Panc1 (cell line): ENCODE measurements around the gene DEGS2. TPM values are rescaled to one million over a fixed set of nuclear protein-coding genes. Genes with fewer than 3 reads are reported as not detected.

ENCODE experiments used
- ATAC-seq: fragments of 200-7000 bp; cut with Tn5 transposase; 2 replicates; pipeline ENCODE4 v1.9.1; 2020; ENCODE audit warnings: mild to moderate bottlenecking, moderate library complexity
- BruUV-seq: library from RNA; stranded (reverse); fragments of 400-500 nt; replicated peaks from 2 replicates; lab custom pipeline; 2021; lab: Mats Ljungman, UMichigan
- CTCF ChIA-PET: fragments of 300-600 bp; sonication (Branson Sonifier 250); formaldehyde crosslinking; loops from one replicate; lab custom pipeline; 2022; ENCODE audit warnings: antibody characterized with exemption; lab: Charles Lee
- POLR2A ChIA-PET: fragments of 300-600 bp; sonication (Branson Sonifier 250); formaldehyde crosslinking; loops from one replicate; lab custom pipeline; 2022; ENCODE audit warnings: antibody characterized with exemption; lab: Charles Lee
- DNase-seq: peaks from one replicate; pipeline ENCODE4 v3.0.0-alpha.2; 2010; ENCODE audit warnings: low read depth, low spot score
- H3K27ac ChIP-seq: 2 replicates; pipeline ENCODE4 v1.5.1; 2011; ENCODE audit warnings: mild to moderate bottlenecking, low read length, inconsistent platforms
- H3K27me3 ChIP-seq: fragments of 200-500 bp; sonication (Bioruptor generic); 2 replicates; pipeline ENCODE4 v1.6.0; 2014; ENCODE audit warnings: low read length, inconsistent platforms; ENCODE audit not compliant: control insufficient read depth, insufficient read depth
- H3K36me3 ChIP-seq: fragments of 200-500 bp; sonication (Bioruptor generic); 2 replicates; pipeline ENCODE4 v1.5.1; 2014; ENCODE audit warnings: inconsistent platforms, mild to moderate bottlenecking, low read length, moderate library complexity; ENCODE audit not compliant: control insufficient read depth, insufficient read depth
- H3K4me1 ChIP-seq: 2 replicates; pipeline ENCODE4 v1.5.1; 2011; ENCODE audit warnings: inconsistent platforms, mild to moderate bottlenecking, low read length, moderate library complexity; ENCODE audit not compliant: control insufficient read depth, insufficient read depth
- H3K4me3 ChIP-seq, 2 experiments: 2 replicates each; pipeline ENCODE4 v1.5.1; 2011 to 2012; ENCODE audit warnings: low read depth in 2 of 2, low read length in 2 of 2, mild to moderate bottlenecking in 2 of 2, inconsistent platforms in 1 of 2, moderate library complexity in 1 of 2
- H3K9me3 ChIP-seq: fragments of 200-500 bp; sonication (Bioruptor generic); 2 replicates; pipeline ENCODE4 v1.5.1; 2014; ENCODE audit warnings: low read depth, mild to moderate bottlenecking, inconsistent platforms, low read length, moderate library complexity; ENCODE audit not compliant: control insufficient read depth, insufficient read depth
- POLR2AphosphoS5 ChIP-seq: IDR thresholded peaks from 2 replicates; pipeline ENCODE4 v1.6.1; 2012; ENCODE audit warnings: mild to moderate bottlenecking, low read depth, low read length, moderate library complexity
- SIN3A ChIP-seq: IDR thresholded peaks from 2 replicates; pipeline ENCODE4 v1.6.1; 2012; ENCODE audit warnings: low read depth, mild to moderate bottlenecking, low read length, moderate library complexity, borderline replicate concordance; ENCODE audit not compliant: insufficient read depth
- TCF7L2 ChIP-seq: IDR thresholded peaks from 2 replicates; pipeline ENCODE4 v1.6.1; 2011; ENCODE audit warnings: mild to moderate bottlenecking, low read depth, low read length, inconsistent platforms
- in situ Hi-C: cut with HindIII; loops from 2 replicates; pipeline ENCODE4 v1.10.0; 2016; ENCODE audit warnings: low sequenced_read_pairs, low pct_unique_long_range_greater_than_20kb
- intact Hi-C: fragments of 100-400 bp; cut with micrococcal nuclease; formaldehyde crosslinking; loops from one replicate; pipeline ENCODE4 v1.10.0; 2022; ENCODE audit not compliant: unreplicated experiment
- total RNA-seq: library from RNA; stranded (reverse); gene quantifications from one replicate; pipeline ENCODE4 v1.2.1, GENCODE V29; 2021; ENCODE audit not compliant: unreplicated experiment
- TF ChIP-seq, protein P1 (sequence below), 2 experiments: IDR thresholded peaks; 2 replicates each; pipeline ENCODE4 v1.6.1; 2011 to 2012; ENCODE audit warnings: low read depth in 2 of 2, control low read depth in 1 of 2, low read length in 1 of 2, mild to moderate bottlenecking in 1 of 2, moderate library complexity in 1 of 2; ENCODE audit not compliant: insufficient read depth in 1 of 2
- TF ChIP-seq, protein P2 (sequence below): fragments of 450-650 bp; IDR thresholded peaks from 2 replicates; pipeline ENCODE4 v1.5.1; 2017; ENCODE audit warnings: mild to moderate bottlenecking

Gene DEGS2
- total RNA-seq, 1 experiment from 2014 or later = 4.9 TPM

DNA sequence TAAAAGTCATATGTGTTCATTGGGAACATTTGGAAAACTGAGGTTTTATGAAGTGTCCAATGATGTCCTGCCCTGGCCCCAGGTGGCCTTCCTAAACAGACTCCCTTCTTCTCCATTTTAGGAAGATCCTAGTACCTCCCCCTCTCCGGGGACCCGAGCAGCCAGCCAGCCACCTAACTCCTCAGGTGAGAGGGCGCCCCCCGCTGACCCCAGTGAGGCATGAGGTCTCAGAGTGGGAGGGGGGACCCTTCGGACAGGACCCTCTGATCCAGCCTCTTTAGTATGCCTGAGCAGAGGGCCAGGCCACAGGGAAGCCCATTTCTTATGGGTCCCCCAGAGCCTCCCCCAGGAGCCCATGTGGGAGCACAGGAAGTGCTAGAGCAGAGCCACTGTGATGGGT lies 23.7 kb downstream of the DEGS2 start:
- BruUV-seq = no TSS peak
- intact Hi-C loops = no loop called here
- no peak for DNase-seq
- Histone ChIP-seq H3K36me3 (no peaks in the 10 kb centered on the region), H3K4me3 (no peak overlapping the region), H3K27me3 (no peaks in the 10 kb centered on the region), H3K9me3 (no peaks in the 10 kb centered on the region), H3K4me1 (no peaks in the 10 kb centered on the region), H3K27ac (no peak overlapping the region)
- TF ChIP-seq TCF7L2 (no peak), POLR2AphosphoS5 (no peak)
- TF ChIP-seq, protein P1, sequence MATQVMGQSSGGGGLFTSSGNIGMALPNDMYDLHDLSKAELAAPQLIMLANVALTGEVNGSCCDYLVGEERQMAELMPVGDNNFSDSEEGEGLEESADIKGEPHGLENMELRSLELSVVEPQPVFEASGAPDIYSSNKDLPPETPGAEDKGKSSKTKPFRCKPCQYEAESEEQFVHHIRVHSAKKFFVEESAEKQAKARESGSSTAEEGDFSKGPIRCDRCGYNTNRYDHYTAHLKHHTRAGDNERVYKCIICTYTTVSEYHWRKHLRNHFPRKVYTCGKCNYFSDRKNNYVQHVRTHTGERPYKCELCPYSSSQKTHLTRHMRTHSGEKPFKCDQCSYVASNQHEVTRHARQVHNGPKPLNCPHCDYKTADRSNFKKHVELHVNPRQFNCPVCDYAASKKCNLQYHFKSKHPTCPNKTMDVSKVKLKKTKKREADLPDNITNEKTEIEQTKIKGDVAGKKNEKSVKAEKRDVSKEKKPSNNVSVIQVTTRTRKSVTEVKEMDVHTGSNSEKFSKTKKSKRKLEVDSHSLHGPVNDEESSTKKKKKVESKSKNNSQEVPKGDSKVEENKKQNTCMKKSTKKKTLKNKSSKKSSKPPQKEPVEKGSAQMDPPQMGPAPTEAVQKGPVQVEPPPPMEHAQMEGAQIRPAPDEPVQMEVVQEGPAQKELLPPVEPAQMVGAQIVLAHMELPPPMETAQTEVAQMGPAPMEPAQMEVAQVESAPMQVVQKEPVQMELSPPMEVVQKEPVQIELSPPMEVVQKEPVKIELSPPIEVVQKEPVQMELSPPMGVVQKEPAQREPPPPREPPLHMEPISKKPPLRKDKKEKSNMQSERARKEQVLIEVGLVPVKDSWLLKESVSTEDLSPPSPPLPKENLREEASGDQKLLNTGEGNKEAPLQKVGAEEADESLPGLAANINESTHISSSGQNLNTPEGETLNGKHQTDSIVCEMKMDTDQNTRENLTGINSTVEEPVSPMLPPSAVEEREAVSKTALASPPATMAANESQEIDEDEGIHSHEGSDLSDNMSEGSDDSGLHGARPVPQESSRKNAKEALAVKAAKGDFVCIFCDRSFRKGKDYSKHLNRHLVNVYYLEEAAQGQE (IDR thresholded peaks at IDR 0.05; ENCODE audit: insufficient read depth in 1 of 2, low read depth in 2 of 2, low read length in 1 of 2) = no peak
- TF ChIP-seq, protein P2, sequence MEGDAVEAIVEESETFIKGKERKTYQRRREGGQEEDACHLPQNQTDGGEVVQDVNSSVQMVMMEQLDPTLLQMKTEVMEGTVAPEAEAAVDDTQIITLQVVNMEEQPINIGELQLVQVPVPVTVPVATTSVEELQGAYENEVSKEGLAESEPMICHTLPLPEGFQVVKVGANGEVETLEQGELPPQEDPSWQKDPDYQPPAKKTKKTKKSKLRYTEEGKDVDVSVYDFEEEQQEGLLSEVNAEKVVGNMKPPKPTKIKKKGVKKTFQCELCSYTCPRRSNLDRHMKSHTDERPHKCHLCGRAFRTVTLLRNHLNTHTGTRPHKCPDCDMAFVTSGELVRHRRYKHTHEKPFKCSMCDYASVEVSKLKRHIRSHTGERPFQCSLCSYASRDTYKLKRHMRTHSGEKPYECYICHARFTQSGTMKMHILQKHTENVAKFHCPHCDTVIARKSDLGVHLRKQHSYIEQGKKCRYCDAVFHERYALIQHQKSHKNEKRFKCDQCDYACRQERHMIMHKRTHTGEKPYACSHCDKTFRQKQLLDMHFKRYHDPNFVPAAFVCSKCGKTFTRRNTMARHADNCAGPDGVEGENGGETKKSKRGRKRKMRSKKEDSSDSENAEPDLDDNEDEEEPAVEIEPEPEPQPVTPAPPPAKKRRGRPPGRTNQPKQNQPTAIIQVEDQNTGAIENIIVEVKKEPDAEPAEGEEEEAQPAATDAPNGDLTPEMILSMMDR = no peak
- ChIA-PET POLR2A (no interaction called here), CTCF (no interaction called here)
- in situ Hi-C loops = no loop called here
- ATAC-seq = no peak

- TF ChIP-seq SIN3A (no peak), POLR2AphosphoS5 (no peak), TCF7L2 (no peak)
- TF ChIP-seq, protein P2 = no peak
- TF ChIP-seq, protein P1 (IDR thresholded peaks at IDR 0.05; ENCODE audit: insufficient read depth in 1 of 2, low read depth in 2 of 2, low read length in 1 of 2) = no peak
- Histone ChIP-seq H3K27ac (no peak overlapping the region), H3K4me1 (no peaks in the 10 kb centered on the region), H3K36me3 (no peaks in the 10 kb centered on the region), H3K27me3 (no peaks in the 10 kb centered on the region), H3K9me3 (no peaks in the 10 kb centered on the region), H3K4me3 (no peak overlapping the region)
- DNase-seq (no peak), ATAC-seq (no peak)
- intact Hi-C loops (no loop called here), in situ Hi-C loops (no loop called here)
- ChIA-PET POLR2A (no interaction called here), CTCF (no interaction called here)
- BruUV-seq = no TSS peak
Observed at GRCh38 chr14:100135073-100135472, 24.4 kb downstream of the DEGS2 start.
